ENCODE results near the gene FGF6.

The FGF6 gene

GRCh38 chr12:4445156-4446101, at the start of gene FGF6:
FGF6 (minus strand) TSS chr12:4445815; CDS start chr12:4445570, 245 bp downstream.
- DNase-seq (ENCODE audit: low read depth), result no peak
- no peak within 1 kb of the TSS for H3K4me3 ChIP-seq (ENCODE audit: low read depth, low read length)
- TF ChIP-seq POLR2A (IDR thresholded peaks at IDR 0.05; ENCODE audit: extremely low read depth, insufficient read length) (no peak), MAX (IDR thresholded peaks at IDR 0.05; ENCODE audit: low read depth, low read length) (no peak), MYC (IDR thresholded peaks at IDR 0.05; ENCODE audit: low read depth, low read length) (no peak)
- TF ChIP-seq, protein P1, sequence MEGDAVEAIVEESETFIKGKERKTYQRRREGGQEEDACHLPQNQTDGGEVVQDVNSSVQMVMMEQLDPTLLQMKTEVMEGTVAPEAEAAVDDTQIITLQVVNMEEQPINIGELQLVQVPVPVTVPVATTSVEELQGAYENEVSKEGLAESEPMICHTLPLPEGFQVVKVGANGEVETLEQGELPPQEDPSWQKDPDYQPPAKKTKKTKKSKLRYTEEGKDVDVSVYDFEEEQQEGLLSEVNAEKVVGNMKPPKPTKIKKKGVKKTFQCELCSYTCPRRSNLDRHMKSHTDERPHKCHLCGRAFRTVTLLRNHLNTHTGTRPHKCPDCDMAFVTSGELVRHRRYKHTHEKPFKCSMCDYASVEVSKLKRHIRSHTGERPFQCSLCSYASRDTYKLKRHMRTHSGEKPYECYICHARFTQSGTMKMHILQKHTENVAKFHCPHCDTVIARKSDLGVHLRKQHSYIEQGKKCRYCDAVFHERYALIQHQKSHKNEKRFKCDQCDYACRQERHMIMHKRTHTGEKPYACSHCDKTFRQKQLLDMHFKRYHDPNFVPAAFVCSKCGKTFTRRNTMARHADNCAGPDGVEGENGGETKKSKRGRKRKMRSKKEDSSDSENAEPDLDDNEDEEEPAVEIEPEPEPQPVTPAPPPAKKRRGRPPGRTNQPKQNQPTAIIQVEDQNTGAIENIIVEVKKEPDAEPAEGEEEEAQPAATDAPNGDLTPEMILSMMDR (IDR thresholded peaks at IDR 0.05; ENCODE audit: low read depth, low read length), result no peak

- no peak for TF ChIP-seq POLR2A (IDR thresholded peaks at IDR 0.05; ENCODE audit: extremely low read depth, insufficient read length)
- TF ChIP-seq, protein P1 (IDR thresholded peaks at IDR 0.05; ENCODE audit: low read depth, low read length), result no peak
- TF ChIP-seq MYC (IDR thresholded peaks at IDR 0.05; ENCODE audit: low read depth, low read length), result no peak
- no peak for TF ChIP-seq MAX (IDR thresholded peaks at IDR 0.05; ENCODE audit: low read depth, low read length)
- no peak for DNase-seq (ENCODE audit: low read depth)
- H3K4me3 ChIP-seq (ENCODE audit: low read depth, low read length), result no peak overlapping the region
Measured at GRCh38 chr12:4490973-4491372, 45.4 kb upstream of the FGF6 start.

GRCh38 chr12:4489556-4489955, 43.9 kb upstream of the FGF6 start:
- no peak for TF ChIP-seq MAX (IDR thresholded peaks at IDR 0.05; ENCODE audit: low read depth, low read length)
- TF ChIP-seq, protein P1 (IDR thresholded peaks at IDR 0.05; ENCODE audit: low read depth, low read length), result no peak
- no peak for TF ChIP-seq MYC (IDR thresholded peaks at IDR 0.05; ENCODE audit: low read depth, low read length)
- TF ChIP-seq POLR2A (IDR thresholded peaks at IDR 0.05; ENCODE audit: extremely low read depth, insufficient read length), result no peak
- DNase-seq (ENCODE audit: low read depth), result no peak
- no peak overlapping the region for H3K4me3 ChIP-seq (ENCODE audit: low read depth, low read length)

- no peak overlapping the region for H3K4me3 ChIP-seq (ENCODE audit: low read depth, low read length)
- DNase-seq (ENCODE audit: low read depth), result no peak
- no peak for TF ChIP-seq MYC (IDR thresholded peaks at IDR 0.05; ENCODE audit: low read depth, low read length)
- TF ChIP-seq, protein P1 (IDR thresholded peaks at IDR 0.05; ENCODE audit: low read depth, low read length), result no peak
Measured at GRCh38 chr12:4486980-4487379, 41.4 kb upstream of the FGF6 start.

- DNase-seq (ENCODE audit: low read depth), result no peak
- no peak for TF ChIP-seq MYC (IDR thresholded peaks at IDR 0.05; ENCODE audit: low read depth, low read length)
- TF ChIP-seq POLR2A (IDR thresholded peaks at IDR 0.05; ENCODE audit: extremely low read depth, insufficient read length), result no peak
- TF ChIP-seq, protein P1 (IDR thresholded peaks at IDR 0.05; ENCODE audit: low read depth, low read length), result no peak
- TF ChIP-seq MAX (IDR thresholded peaks at IDR 0.05; ENCODE audit: low read depth, low read length), result no peak
- no peak overlapping the region for H3K4me3 ChIP-seq (ENCODE audit: low read depth, low read length)
Measured at GRCh38 chr12:4486049-4486699, 40.6 kb upstream of the FGF6 start.
